HL-60 (cell line): Measurements from ENCODE around the gene IL1RAPL1.

Source experiments
- DNase-seq, 2 experiments: peaks; one replicate each; pipeline ENCODE4 v3.0.0-alpha.2; 2010 to 2020; ENCODE audit warnings: low read depth in 1 of 2, low spot score in 1 of 2
- H3K27ac ChIP-seq: fragments of 250-450 bp; sonication (Bioruptor Pico); replicated peaks from 2 replicates; pipeline ENCODE4 v1.5.1; 2020; ENCODE audit warnings: mild to moderate bottlenecking, moderate library complexity
- H3K27me3 ChIP-seq: fragments of 250-450 bp; sonication (Bioruptor Pico); 2 replicates; pipeline ENCODE4 v1.5.1; 2021; ENCODE audit warnings: mild to moderate bottlenecking, moderate library complexity; ENCODE audit not compliant: insufficient read depth, poor library complexity, severe bottlenecking
- H3K4me3 ChIP-seq: replicated peaks from 2 replicates; pipeline ENCODE4 v1.5.1; 2011; ENCODE audit warnings: mild to moderate bottlenecking, control low read depth, low read length; ENCODE audit not compliant: insufficient read depth
- GABPA ChIP-seq: IDR thresholded peaks from 2 replicates; pipeline ENCODE4 v1.6.1; 2012; ENCODE audit warnings: low read depth
- POLR2AphosphoS5 ChIP-seq: IDR thresholded peaks from 2 replicates; pipeline ENCODE4 v1.6.1; 2012; ENCODE audit warnings: low read depth
- SPI1 ChIP-seq: IDR thresholded peaks from 2 replicates; pipeline ENCODE4 v1.6.1; 2012; ENCODE audit warnings: low read depth, mild to moderate bottlenecking, borderline replicate concordance
- TF ChIP-seq, protein P1 (sequence below): IDR thresholded peaks from 2 replicates; pipeline ENCODE4 v1.6.1; 2012; ENCODE audit warnings: low read depth; ENCODE audit not compliant: insufficient replicate concordance
- TF ChIP-seq, protein P2 (sequence below): IDR thresholded peaks from one replicate; pipeline ENCODE4 v1.5.1; 2011; ENCODE audit warnings: low read length, control low read depth, inconsistent platforms; ENCODE audit not compliant: insufficient read depth

IL1RAPL1 gene

DNA sequence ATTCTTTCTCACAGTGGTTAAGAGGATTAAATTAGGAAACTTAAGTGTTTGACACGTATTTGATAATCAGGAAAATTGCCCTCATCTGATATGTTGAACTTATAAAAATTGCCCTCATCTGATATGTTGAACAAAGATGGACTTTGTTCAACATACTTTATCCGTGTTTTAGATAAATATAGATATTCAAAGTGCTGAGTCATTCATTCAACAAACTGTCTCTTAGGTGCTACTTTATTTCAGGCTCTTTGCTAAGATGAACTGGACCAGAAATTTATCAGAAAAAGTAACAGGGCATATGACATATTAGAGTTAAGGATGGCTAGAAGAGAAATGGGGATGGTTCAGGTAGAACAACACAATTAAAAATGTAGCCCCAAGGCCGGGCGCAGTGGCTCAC lies 81.7 kb downstream of the IL1RAPL1 start:
- TF ChIP-seq SPI1 = no peak
- Histone ChIP-seq H3K4me3 (no peak overlapping the region), H3K27me3 (no peaks in the 10 kb centered on the region), H3K27ac (no peak overlapping the region)
- no peak for DNase-seq

DNA sequence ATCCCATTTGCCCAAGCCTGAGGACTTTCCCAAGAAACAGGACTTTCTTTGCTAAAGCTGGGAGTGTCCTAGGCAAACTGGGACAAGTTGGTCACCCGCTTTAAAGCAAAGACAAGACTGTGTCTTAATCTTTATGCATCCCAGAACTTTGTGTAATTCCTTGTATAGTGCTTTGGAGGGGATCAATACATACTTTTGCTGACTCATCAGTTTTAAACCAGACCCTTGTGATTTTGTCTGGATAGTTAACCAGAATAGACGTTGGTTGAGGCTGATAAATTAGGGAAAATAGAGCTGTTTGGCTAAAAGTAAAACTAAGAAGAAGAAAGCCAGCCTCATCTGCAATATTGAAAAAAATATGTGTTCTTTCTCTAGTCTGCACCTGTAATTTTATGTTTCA lies 82.8 kb downstream of the IL1RAPL1 start:
- no peak overlapping the region for H3K27ac ChIP-seq
- no peak overlapping the region for H3K4me3 ChIP-seq
- H3K27me3 ChIP-seq = no peaks in the 10 kb centered on the region
- DNase-seq = no peak
- TF ChIP-seq SPI1 = no peak
- TF ChIP-seq, protein P1, sequence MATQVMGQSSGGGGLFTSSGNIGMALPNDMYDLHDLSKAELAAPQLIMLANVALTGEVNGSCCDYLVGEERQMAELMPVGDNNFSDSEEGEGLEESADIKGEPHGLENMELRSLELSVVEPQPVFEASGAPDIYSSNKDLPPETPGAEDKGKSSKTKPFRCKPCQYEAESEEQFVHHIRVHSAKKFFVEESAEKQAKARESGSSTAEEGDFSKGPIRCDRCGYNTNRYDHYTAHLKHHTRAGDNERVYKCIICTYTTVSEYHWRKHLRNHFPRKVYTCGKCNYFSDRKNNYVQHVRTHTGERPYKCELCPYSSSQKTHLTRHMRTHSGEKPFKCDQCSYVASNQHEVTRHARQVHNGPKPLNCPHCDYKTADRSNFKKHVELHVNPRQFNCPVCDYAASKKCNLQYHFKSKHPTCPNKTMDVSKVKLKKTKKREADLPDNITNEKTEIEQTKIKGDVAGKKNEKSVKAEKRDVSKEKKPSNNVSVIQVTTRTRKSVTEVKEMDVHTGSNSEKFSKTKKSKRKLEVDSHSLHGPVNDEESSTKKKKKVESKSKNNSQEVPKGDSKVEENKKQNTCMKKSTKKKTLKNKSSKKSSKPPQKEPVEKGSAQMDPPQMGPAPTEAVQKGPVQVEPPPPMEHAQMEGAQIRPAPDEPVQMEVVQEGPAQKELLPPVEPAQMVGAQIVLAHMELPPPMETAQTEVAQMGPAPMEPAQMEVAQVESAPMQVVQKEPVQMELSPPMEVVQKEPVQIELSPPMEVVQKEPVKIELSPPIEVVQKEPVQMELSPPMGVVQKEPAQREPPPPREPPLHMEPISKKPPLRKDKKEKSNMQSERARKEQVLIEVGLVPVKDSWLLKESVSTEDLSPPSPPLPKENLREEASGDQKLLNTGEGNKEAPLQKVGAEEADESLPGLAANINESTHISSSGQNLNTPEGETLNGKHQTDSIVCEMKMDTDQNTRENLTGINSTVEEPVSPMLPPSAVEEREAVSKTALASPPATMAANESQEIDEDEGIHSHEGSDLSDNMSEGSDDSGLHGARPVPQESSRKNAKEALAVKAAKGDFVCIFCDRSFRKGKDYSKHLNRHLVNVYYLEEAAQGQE = no peak
- TF ChIP-seq GABPA = no peak
- no peak for TF ChIP-seq POLR2AphosphoS5
- TF ChIP-seq, protein P2, sequence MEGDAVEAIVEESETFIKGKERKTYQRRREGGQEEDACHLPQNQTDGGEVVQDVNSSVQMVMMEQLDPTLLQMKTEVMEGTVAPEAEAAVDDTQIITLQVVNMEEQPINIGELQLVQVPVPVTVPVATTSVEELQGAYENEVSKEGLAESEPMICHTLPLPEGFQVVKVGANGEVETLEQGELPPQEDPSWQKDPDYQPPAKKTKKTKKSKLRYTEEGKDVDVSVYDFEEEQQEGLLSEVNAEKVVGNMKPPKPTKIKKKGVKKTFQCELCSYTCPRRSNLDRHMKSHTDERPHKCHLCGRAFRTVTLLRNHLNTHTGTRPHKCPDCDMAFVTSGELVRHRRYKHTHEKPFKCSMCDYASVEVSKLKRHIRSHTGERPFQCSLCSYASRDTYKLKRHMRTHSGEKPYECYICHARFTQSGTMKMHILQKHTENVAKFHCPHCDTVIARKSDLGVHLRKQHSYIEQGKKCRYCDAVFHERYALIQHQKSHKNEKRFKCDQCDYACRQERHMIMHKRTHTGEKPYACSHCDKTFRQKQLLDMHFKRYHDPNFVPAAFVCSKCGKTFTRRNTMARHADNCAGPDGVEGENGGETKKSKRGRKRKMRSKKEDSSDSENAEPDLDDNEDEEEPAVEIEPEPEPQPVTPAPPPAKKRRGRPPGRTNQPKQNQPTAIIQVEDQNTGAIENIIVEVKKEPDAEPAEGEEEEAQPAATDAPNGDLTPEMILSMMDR = no peak

DNA sequence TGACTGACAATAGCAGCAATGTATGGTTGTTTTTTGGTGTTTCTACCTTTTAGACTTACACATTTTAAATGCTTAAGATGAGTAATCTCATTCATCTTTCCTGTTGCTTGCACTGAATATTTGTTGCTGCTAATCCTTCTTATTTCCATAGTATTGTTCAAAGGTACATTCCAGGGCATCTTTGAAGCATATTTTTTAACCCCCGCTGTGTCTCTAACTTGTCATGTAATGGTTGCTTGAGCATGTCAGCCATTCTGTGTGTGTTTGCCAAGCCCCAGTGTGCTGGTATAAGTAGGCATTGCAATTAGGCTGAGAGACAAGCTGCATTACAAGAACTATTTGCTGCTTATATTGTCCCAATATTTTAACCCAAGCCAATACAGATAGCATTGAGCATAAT lies 87.9 kb downstream of the IL1RAPL1 start:
- H3K27ac ChIP-seq = no peak overlapping the region
- no peak overlapping the region for H3K4me3 ChIP-seq
- no peak for DNase-seq
- no peaks in the 10 kb centered on the region for H3K27me3 ChIP-seq
- TF ChIP-seq, protein P1 = no peak

DNA sequence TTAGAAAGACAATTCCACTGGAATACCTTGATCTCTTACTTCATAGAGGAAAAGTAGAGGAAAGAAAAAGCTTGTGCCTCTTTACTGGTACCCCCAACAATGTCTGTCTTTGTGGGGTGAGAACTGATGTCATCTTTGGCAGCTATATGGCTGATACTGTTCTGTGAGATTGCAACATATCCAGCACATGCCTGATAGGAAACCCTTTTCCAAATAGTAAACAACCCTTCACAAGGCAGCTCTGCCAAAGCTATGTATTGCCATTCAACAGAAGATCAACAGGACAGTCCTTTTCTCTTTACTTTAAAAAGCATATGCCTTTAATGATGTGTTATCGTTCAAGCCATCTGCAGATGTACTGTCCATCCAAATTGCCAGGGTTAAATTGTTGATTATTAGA lies 105.9 kb downstream of the IL1RAPL1 start:
- no peak for TF ChIP-seq GABPA
- no peak for TF ChIP-seq SPI1
- TF ChIP-seq, protein P2 = no peak
- TF ChIP-seq, protein P1 = no peak
- TF ChIP-seq POLR2AphosphoS5 = no peak
- Histone ChIP-seq H3K4me3 (no peak overlapping the region), H3K27me3 (no peaks in the 10 kb centered on the region), H3K27ac (no peak overlapping the region)
- DNase-seq = no peak
